Panc1 (cell line): ENCODE data around the gene C20orf141. TPM values are rescaled to one million over a fixed set of nuclear protein-coding genes. Genes with fewer than 3 reads are reported as not detected.

Experiments
- ATAC-seq: fragments of 200-7000 bp; cut with Tn5 transposase; 2 replicates; pipeline ENCODE4 v1.9.1; 2020; ENCODE audit warnings: mild to moderate bottlenecking, moderate library complexity
- BruUV-seq: library from RNA; stranded (reverse); fragments of 400-500 nt; replicated peaks from 2 replicates; lab custom pipeline; 2021; lab: Mats Ljungman, UMichigan
- CTCF ChIA-PET: fragments of 300-600 bp; sonication (Branson Sonifier 250); formaldehyde crosslinking; loops from one replicate; lab custom pipeline; 2022; ENCODE audit warnings: antibody characterized with exemption; lab: Charles Lee
- POLR2A ChIA-PET: fragments of 300-600 bp; sonication (Branson Sonifier 250); formaldehyde crosslinking; loops from one replicate; lab custom pipeline; 2022; ENCODE audit warnings: antibody characterized with exemption; lab: Charles Lee
- DNase-seq: peaks from one replicate; pipeline ENCODE4 v3.0.0-alpha.2; 2010; ENCODE audit warnings: low read depth, low spot score
- H3K27ac ChIP-seq: 2 replicates; pipeline ENCODE4 v1.5.1; 2011; ENCODE audit warnings: mild to moderate bottlenecking, low read length, inconsistent platforms
- H3K27me3 ChIP-seq: fragments of 200-500 bp; sonication (Bioruptor generic); 2 replicates; pipeline ENCODE4 v1.6.0; 2014; ENCODE audit warnings: low read length, inconsistent platforms; ENCODE audit not compliant: control insufficient read depth, insufficient read depth
- H3K36me3 ChIP-seq: fragments of 200-500 bp; sonication (Bioruptor generic); 2 replicates; pipeline ENCODE4 v1.5.1; 2014; ENCODE audit warnings: inconsistent platforms, mild to moderate bottlenecking, low read length, moderate library complexity; ENCODE audit not compliant: control insufficient read depth, insufficient read depth
- H3K4me1 ChIP-seq: 2 replicates; pipeline ENCODE4 v1.5.1; 2011; ENCODE audit warnings: inconsistent platforms, mild to moderate bottlenecking, low read length, moderate library complexity; ENCODE audit not compliant: control insufficient read depth, insufficient read depth
- H3K4me3 ChIP-seq, 2 experiments: 2 replicates each; pipeline ENCODE4 v1.5.1; 2011 to 2012; ENCODE audit warnings: low read depth in 2 of 2, low read length in 2 of 2, mild to moderate bottlenecking in 2 of 2, inconsistent platforms in 1 of 2, moderate library complexity in 1 of 2
- H3K9me3 ChIP-seq: fragments of 200-500 bp; sonication (Bioruptor generic); 2 replicates; pipeline ENCODE4 v1.5.1; 2014; ENCODE audit warnings: low read depth, mild to moderate bottlenecking, inconsistent platforms, low read length, moderate library complexity; ENCODE audit not compliant: control insufficient read depth, insufficient read depth
- CTCF ChIP-seq: fragments of 450-650 bp; IDR thresholded peaks from 2 replicates; pipeline ENCODE4 v1.5.1; 2017; ENCODE audit warnings: mild to moderate bottlenecking
- POLR2AphosphoS5 ChIP-seq: IDR thresholded peaks from 2 replicates; pipeline ENCODE4 v1.6.1; 2012; ENCODE audit warnings: mild to moderate bottlenecking, low read depth, low read length, moderate library complexity
- REST ChIP-seq, 2 experiments: IDR thresholded peaks; 2 replicates each; pipeline ENCODE4 v1.6.1; 2011 to 2012; ENCODE audit warnings: low read depth in 2 of 2, control low read depth in 1 of 2, low read length in 1 of 2, mild to moderate bottlenecking in 1 of 2, moderate library complexity in 1 of 2; ENCODE audit not compliant: insufficient read depth in 1 of 2
- SIN3A ChIP-seq: IDR thresholded peaks from 2 replicates; pipeline ENCODE4 v1.6.1; 2012; ENCODE audit warnings: low read depth, mild to moderate bottlenecking, low read length, moderate library complexity, borderline replicate concordance; ENCODE audit not compliant: insufficient read depth
- TCF7L2 ChIP-seq: IDR thresholded peaks from 2 replicates; pipeline ENCODE4 v1.6.1; 2011; ENCODE audit warnings: mild to moderate bottlenecking, low read depth, low read length, inconsistent platforms
- in situ Hi-C: cut with HindIII; loops from 2 replicates; pipeline ENCODE4 v1.10.0; 2016; ENCODE audit warnings: low sequenced_read_pairs, low pct_unique_long_range_greater_than_20kb
- intact Hi-C: fragments of 100-400 bp; cut with micrococcal nuclease; formaldehyde crosslinking; loops from one replicate; pipeline ENCODE4 v1.10.0; 2022; ENCODE audit not compliant: unreplicated experiment
- total RNA-seq: library from RNA; stranded (reverse); gene quantifications from one replicate; pipeline ENCODE4 v1.2.1, GENCODE V29; 2021; ENCODE audit not compliant: unreplicated experiment

C20orf141 gene
- total RNA-seq, 1 experiment from 2014 or later: not detected

GRCh38 chr20:2816030-2816582 lies 1.3 kb downstream of the C20orf141 start, which contains the start of gene TMEM239:
TSS of gene TMEM239 (plus strand) at chr20:2816364. CDS start at chr20:2816555, 191 bp downstream.
- Histone ChIP-seq H3K36me3 (no peaks in the 10 kb centered on the region), H3K4me1 (no peaks in the 10 kb centered on the region; the same call in 1 of the 2 replicates), H3K9me3 (peaks cover 6% of the 10 kb centered on the region; the same call in 1 of the 2 replicates), H3K27ac (no peak within 1 kb of the TSS), H3K4me3 (no peak within 1 kb of the TSS), H3K27me3 (no peaks in the 10 kb centered on the region)
- BruUV-seq: no TSS peak
- no peak for TF ChIP-seq POLR2AphosphoS5
- no peak for TF ChIP-seq SIN3A
- no peak for TF ChIP-seq CTCF
- no peak for TF ChIP-seq REST (IDR thresholded peaks at IDR 0.05; ENCODE audit: insufficient read depth in 1 of 2, low read depth in 2 of 2, low read length in 1 of 2)
- no peak for TF ChIP-seq TCF7L2
- in situ Hi-C loops (no loop called here), intact Hi-C loops (no loop called here)
- DNase-seq (no peak), ATAC-seq (no peak)
- ChIA-PET CTCF (no interaction called here), POLR2A (no interaction called here)

- Histone ChIP-seq H3K27me3 (no peaks in the 10 kb centered on the region), H3K9me3 (peaks cover 6% of the 10 kb centered on the region; the same call in 1 of the 2 replicates), H3K27ac (no peak overlapping the region), H3K36me3 (no peaks in the 10 kb centered on the region), H3K4me3 (no peak overlapping the region), H3K4me1 (no peaks in the 10 kb centered on the region; the same call in 1 of the 2 replicates)
- in situ Hi-C loops (no loop called here), intact Hi-C loops (no loop called here)
- TF ChIP-seq REST (IDR thresholded peaks at IDR 0.05; ENCODE audit: insufficient read depth in 1 of 2, low read depth in 2 of 2, low read length in 1 of 2): no peak
- TF ChIP-seq CTCF: no peak; the same call in 1 of the 2 replicates
- no peak for TF ChIP-seq SIN3A
- TF ChIP-seq TCF7L2: no peak
- no peak for TF ChIP-seq POLR2AphosphoS5
- DNase-seq (no peak), ATAC-seq (peak; percentile 46; the same call in 1 of the 2 replicates)
- CTCF ChIA-PET: no interaction called here
- POLR2A ChIA-PET: no interaction called here
- no TSS peak for BruUV-seq
These were observed 2.0 kb downstream of the C20orf141 start for GRCh38 chr20:2816583-2817340.
